GM12891 (cell line): Measurements from ENCODE around the gene TFPT.

ENCODE experiments used
- POLR2AphosphoS5 ChIP-seq: IDR thresholded peaks from 2 replicates; pipeline ENCODE4 v1.6.1; 2011; ENCODE audit warnings: low read depth, low read length, control low read depth
- TAF1 ChIP-seq: IDR thresholded peaks from 2 replicates; pipeline ENCODE4 v1.6.1; 2011; ENCODE audit warnings: low read depth, low read length, control low read depth

DNA sequence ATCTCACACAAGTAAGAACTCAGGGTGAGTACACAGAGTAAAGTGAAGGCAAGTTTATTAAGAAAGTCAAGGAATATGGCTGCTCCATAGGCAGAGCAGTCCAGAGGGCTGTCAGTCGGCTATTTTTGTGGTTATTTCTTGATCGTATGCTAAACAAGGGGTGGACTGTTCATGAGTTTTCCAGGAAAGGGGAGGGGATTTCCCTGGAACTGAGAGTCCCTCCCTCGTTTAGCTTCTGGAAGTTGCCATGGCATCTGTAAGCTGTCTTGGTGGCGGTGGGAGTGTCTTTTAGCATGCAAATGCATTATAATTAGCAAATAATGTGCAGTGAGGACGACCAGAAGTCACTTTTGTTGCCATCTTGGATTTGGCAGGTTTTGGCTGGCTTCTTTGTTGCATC, 46.0 kb downstream of the TFPT start:
- TF ChIP-seq TAF1, result no peak
- no peak for TF ChIP-seq POLR2AphosphoS5
